DMS114 treated with DMSO at 0.1 percent for 48 hours (cell line): ENCODE measurements around the gene CLDN12.

Experiments used
- DNase-seq: peaks from one replicate; lab custom pipeline; 2025; ENCODE audit not compliant: unreplicated experiment; lab: John Stamatoyannopoulos, UW

The CLDN12 gene

DNA sequence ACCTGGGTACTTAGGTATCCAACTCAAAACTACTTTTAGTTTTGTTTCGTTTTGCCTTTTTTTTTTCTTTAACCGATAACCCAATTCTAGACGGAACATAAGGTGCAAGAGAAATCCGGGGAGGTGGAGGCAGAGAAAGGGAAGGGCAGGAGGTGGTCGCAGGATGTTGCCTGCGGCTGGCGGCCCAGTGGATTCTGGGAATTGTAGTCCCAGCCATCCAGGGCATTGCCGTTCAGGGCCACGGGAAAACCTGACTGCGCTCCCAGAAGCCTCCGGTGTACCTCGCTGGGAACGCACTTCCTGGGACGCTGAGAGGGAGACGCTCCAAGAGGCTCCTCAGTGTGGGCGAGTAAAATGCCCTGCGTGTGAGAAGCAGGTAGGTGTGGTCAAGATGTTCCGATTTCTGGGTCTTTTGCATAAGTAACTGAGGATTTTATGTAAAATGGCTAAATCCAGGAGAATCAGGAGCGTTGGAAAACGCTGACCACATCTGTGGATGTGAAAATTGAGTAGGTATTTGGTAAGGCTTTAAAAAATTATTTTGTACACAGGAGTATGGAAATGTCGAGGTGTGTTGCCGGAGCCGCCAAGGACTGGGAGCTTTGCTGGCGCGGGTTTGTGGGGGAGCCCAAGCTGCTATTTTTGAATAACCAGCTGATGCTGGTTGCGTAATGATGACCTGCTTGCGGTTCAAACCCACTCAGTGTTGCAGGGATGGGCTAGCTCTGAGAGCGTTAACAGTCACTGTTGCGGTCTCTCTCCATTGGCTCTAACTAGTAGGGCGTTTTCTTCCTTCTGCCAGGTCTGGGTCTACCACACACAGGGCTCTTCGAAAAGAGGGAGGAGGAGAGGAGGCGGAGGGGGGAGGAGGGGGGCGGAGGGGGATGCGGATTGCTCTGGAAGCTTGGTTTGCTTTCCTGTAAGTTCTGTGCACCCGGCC is at the start of gene CLDN12:
Gene CLDN12 (plus strand): TSS at position 288 of the 940 bp plus-strand sequence. CDS start 9,216 bp downstream, outside the sequence.
- peak; percentile 86 for DNase-seq

- no peak for DNase-seq
Measured at GRCh38 chr7:90383422-90383821, 19.8 kb upstream of the CLDN12 start.

DNA sequence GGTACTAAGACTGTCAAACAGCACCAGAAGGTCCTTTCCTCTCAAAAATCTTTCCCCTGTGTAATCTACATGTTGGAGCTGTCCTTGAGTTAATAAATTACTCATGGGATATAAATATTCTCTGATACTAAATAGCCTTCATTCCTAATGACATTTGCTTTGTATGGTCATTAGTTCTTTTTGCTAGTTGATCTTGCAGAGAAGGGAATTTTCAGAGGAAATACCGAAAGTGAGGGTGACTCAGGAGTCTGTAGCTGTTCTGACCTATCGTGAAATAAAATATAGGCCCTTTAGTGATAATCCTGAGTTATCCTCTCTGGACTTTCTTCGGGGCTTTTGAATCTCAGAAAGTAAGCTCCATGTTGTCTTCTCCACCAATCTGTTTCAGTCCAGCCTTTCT is 19.4 kb upstream of the CLDN12 start:
- DNase-seq = no peak

GRCh38 chr7:90384433-90384832 is 18.8 kb upstream of the CLDN12 start:
- DNase-seq = no peak

- no peak for DNase-seq
Measured at GRCh38 chr7:90387470-90388240, 15.6 kb upstream of the CLDN12 start.

DNA sequence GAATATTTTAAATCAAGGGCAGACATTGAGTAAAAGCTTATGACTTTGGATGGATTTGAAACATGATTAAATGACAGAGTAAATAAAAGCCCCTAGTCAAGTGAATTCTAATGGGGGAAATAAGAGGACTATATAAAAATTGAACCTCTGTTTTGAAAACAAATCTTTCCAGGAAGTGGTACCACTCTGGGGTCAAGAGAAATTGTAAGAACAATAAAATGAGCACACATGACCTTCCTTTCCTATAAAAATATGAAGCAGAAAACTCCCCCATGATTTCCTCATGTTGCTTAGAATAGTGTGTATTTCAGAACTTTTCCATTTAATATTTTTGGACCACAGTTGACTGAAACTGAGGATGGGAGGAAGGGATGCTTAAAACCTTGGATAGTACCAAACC is 12.3 kb upstream of the CLDN12 start:
- no peak for DNase-seq

- DNase-seq = no peak
Measured at GRCh38 chr7:90391488-90391887, 11.8 kb upstream of the CLDN12 start.

GRCh38 chr7:90396420-90396819 is 6.8 kb upstream of the CLDN12 start:
- no peak for DNase-seq

- DNase-seq = no peak
Measured at GRCh38 chr7:90401989-90402388, 1.3 kb upstream of the CLDN12 start.

- DNase-seq = no peak
Measured at GRCh38 chr7:90402785-90403173, 482 bp upstream of the CLDN12 start.

DNA sequence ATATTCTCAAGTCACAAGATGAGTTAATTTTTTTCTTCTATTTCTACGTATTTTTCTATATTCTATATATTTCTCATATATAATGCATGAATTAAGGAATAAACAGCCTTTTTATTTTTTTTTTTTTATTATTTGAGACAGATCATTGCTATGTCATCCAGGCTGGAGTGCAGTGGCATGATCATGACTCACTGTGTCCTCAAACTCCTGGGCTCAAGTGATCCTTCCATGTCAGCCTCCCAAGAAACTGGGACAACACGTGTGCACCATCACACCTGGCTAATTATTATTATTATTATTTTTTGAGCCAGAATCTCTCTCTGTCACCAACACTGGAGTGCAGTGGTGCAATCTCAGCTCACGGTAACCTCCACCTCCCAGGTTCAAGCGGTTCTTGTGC is 1.5 kb downstream of the CLDN12 start:
- DNase-seq = no peak

GRCh38 chr7:90407484-90407821 is 4.2 kb downstream of the CLDN12 start:
- DNase-seq = no peak

DNA sequence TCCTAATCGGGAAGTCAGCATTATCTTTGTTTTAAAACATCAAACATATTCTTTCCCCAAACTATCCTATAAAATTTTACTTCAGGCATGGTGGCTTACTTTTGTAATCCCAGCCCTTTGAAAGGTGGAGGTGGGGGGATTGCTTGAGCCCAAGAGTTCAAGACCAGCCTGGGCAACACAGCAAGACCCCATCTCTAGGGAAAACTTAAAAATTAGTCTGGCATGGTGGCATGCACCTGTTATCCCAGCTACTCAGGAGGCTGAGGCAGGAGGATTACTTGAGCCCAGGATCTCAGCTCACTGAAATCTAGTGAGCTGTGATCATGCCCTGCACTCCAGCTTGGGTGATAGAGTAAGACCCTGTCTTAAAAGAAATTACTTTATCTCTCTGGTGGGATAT is 4.9 kb downstream of the CLDN12 start:
- no peak for DNase-seq

- DNase-seq = no peak
Measured at GRCh38 chr7:90409667-90410066, 6.4 kb downstream of the CLDN12 start.

GRCh38 chr7:90411510-90411909 is 8.2 kb downstream of the CLDN12 start:
- DNase-seq = no peak

GRCh38 chr7:90412458-90413184 is 9.4 kb downstream of the CLDN12 start:
- DNase-seq = no peak

DNA sequence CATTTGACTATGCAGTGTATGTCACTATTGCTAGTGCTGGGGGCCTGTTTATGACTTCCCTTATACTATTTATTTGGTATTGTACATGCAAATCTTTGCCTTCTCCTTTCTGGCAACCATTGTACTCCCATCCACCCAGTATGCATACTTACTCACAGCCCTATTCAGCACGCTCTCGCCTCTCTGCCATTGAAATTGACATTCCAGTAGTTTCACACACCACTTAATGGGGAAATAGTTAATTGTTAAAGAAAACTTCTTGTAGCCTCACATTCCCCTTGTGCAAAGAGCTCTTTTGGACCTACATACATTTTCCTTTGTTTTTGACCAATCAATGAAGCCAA is 9.9 kb downstream of the CLDN12 start:
- no peak for DNase-seq

DNA sequence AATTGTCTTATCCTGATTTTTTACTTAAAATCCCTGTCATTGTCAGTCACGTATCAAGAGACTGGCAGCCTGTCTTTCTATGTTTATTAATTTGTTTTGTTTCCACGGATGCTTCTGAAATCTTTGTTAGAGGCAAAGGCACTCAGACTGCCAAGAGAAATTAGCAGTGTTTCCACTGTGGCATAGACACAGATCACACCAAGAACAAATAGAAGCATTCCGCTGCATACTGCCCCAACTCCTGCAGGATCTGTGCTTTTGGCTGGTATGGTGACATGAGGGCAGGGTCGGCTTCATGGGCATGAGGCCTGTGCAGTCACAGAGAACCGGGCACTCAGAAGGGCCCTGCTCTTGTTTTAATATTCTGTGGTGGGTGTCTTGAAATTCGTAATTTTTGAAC is 18.4 kb downstream of the CLDN12 start:
- DNase-seq = no peak

- DNase-seq = no peak
Measured at GRCh38 chr7:90424720-90425119, 21.5 kb downstream of the CLDN12 start.

DNA sequence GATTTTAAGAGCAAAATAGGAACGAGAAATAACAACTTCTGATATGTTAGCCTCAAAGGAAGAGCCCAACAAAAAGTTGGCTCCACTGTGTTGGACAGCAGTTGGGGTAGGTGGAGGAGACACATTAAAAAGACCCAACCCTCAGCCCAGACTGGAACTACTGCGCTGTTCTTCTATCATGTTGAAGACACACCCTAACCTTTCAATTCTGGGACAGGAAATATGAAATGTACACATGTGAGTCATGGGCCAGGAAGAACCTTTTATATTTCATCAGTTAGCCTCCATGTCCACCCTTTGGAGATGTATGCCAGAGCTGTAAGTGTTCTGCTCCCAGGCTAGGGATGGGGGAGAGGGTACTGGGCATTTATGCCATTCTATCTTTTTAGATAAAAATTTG is 22.1 kb downstream of the CLDN12 start:
- no peak for DNase-seq

GRCh38 chr7:90430614-90431460 is 27.6 kb downstream of the CLDN12 start:
- no peak for DNase-seq
